NCI-H460 (cell line): Measurements from ENCODE around the gene MOB3A. TPM values are rescaled to one million over a fixed set of nuclear protein-coding genes. Genes with fewer than 3 reads are reported as not detected.

Experiments used
- DNase-seq: peaks from one replicate; pipeline ENCODE4 v3.0.0-alpha.2; 2016; ENCODE audit warnings: low read depth; ENCODE audit errors: extremely low read depth
- total RNA-seq: library from RNA; depleted of rRNA; stranded (reverse); fragments of >200 nt; shearing (Covaris generic); gene quantifications from 2 replicates; pipeline ENCODE4 v1.2.3, GENCODE V29; 2014

The MOB3A gene
- total RNA-seq, 1 experiment from 2014 or later, result 12.3 TPM

GRCh38 chr19:2126879-2127518 lies 30.9 kb upstream of the MOB3A start:
- DNase-seq, result no peak

GRCh38 chr19:2123682-2124387 lies 27.7 kb upstream of the MOB3A start:
- DNase-seq, result no peak

GRCh38 chr19:2122982-2123381 lies 26.9 kb upstream of the MOB3A start:
- no peak for DNase-seq

GRCh38 chr19:2122251-2122650 lies 26.1 kb upstream of the MOB3A start:
- DNase-seq, result no peak

GRCh38 chr19:2121416-2122051 lies 25.4 kb upstream of the MOB3A start:
- no peak for DNase-seq

GRCh38 chr19:2120821-2121220 lies 24.7 kb upstream of the MOB3A start:
- no peak for DNase-seq

- no peak for DNase-seq
These were observed 24.0 kb upstream of the MOB3A start for GRCh38 chr19:2119921-2120785.

GRCh38 chr19:2118438-2118837 lies 22.3 kb upstream of the MOB3A start:
- DNase-seq, result no peak

GRCh38 chr19:2117215-2117960 lies 21.3 kb upstream of the MOB3A start:
- no peak for DNase-seq

- no peak for DNase-seq
These were observed 20.4 kb upstream of the MOB3A start for GRCh38 chr19:2116507-2116906.

GRCh38 chr19:2115911-2116426 lies 19.8 kb upstream of the MOB3A start:
- no peak for DNase-seq

- no peak for DNase-seq
These were observed 19.2 kb upstream of the MOB3A start for GRCh38 chr19:2115324-2115723.

GRCh38 chr19:2114821-2115220 lies 18.7 kb upstream of the MOB3A start:
- no peak for DNase-seq

GRCh38 chr19:2114218-2114617 lies 18.1 kb upstream of the MOB3A start:
- DNase-seq, result no peak

- DNase-seq, result no peak
These were observed 17.5 kb upstream of the MOB3A start for GRCh38 chr19:2113439-2114211.

- DNase-seq, result no peak
These were observed 16.6 kb upstream of the MOB3A start for GRCh38 chr19:2112516-2113320.

- no peak for DNase-seq
These were observed 15.8 kb upstream of the MOB3A start for GRCh38 chr19:2111886-2112285.

GRCh38 chr19:2111425-2111824 lies 15.3 kb upstream of the MOB3A start:
- no peak for DNase-seq

- no peak for DNase-seq
These were observed 14.7 kb upstream of the MOB3A start for GRCh38 chr19:2110822-2111221.
